BLaER1 treated with 17β-estradiol and CSF1 and Interleukin-3, amounts not matched to agents 10 nM and 100 nM (cell line): ENCODE measurements around the gene FOS.

ENCODE experiments used
- H3K27ac ChIP-seq, 11 experiments: shearing (Covaris generic); formaldehyde crosslinking; 2 replicates each; pipeline ENCODE4 v1.8.1; 2022
- H3K27me3 ChIP-seq, 11 experiments: shearing (Covaris generic); formaldehyde crosslinking; 2 replicates each; pipeline ENCODE4 v1.8.1; 2022
- H3K36me3 ChIP-seq, 11 experiments: shearing (Covaris generic); formaldehyde crosslinking; 2 replicates each; pipeline ENCODE4 v1.8.1; 2022
- H3K4me1 ChIP-seq, 10 experiments: shearing (Covaris generic); formaldehyde crosslinking; 2 replicates each; pipeline ENCODE4 v1.8.1; 2022
- H3K4me2 ChIP-seq, 11 experiments: shearing (Covaris generic); formaldehyde crosslinking; 2 replicates each; pipeline ENCODE4 v1.8.1; 2022
- H3K4me3 ChIP-seq, 10 experiments: shearing (Covaris generic); formaldehyde crosslinking; 2 replicates each; pipeline ENCODE4 v1.8.1; 2022
- H3K9ac ChIP-seq, 11 experiments: shearing (Covaris generic); formaldehyde crosslinking; 2 replicates each; pipeline ENCODE4 v1.8.1; 2022
- H3K9me3 ChIP-seq, 11 experiments: shearing (Covaris generic); formaldehyde crosslinking; replicated peaks in 1 of 11; 2 replicates each; pipeline ENCODE4 v1.8.1; 2022
- H4K20me1 ChIP-seq, 11 experiments: shearing (Covaris generic); formaldehyde crosslinking; 2 replicates each; pipeline ENCODE4 v1.8.1; 2022
- Cebpa-rat ChIP-seq, 11 experiments: shearing (Covaris generic); IDR thresholded peaks; 2 replicates each; pipeline ENCODE4 v1.8.1; 2022

The FOS gene

DNA sequence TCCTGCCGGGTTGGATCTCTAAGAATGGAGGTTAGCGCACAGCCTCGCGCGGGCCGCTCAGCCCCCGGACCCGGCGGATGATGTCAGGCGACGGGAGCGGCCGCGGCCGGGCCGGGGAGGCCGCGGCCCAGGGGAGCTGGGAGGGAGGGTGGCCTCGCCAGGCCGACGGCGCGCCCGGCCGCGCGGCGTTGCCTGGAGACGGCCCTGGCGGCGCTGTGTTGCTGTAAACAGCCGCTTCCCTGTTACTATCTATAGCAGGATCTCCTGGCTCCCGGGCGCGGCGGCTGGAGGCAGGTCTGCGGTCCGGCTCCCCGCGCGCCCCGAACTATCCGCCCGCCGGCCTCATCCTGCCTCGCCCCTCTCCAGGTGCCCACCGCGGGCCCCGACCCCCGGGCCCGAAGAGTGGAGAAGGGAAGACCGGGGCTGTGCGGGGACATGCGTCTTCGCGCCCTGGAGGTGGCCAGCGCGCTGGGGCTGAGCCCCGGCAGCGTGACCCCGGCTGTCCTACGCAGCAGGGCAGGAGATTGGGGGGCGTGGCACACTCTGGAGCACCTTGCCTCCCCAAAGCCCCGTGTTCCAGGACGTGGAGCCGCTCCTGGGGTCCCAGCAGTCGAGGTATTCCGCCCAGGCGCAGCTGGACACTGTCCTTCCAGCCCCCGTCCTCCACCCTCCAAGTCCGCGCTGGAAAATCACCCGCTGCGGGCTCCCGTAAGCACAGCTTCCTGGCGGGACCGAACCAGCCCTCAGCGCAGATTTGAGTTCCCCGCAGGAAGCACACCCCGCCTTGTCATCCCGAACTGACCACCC, 1.4 kb upstream of the FOS start:
- H3K4me3 ChIP-seq = peak overlapping the region; percentile 66 to 99 (median 94)
- peaks cover 50 to 85% (median 71%) of the 10 kb centered on the region in 10 experiments for H3K4me1 ChIP-seq
- H3K4me2 ChIP-seq = peak overlapping the region; percentile 93 to 100 (median 99)
- peaks cover 29 to 36% (median 32%) of the 10 kb centered on the region in 11 experiments for H4K20me1 ChIP-seq
- H3K9ac ChIP-seq = peak overlapping the region; percentile 95 to 100 (median 97)
- TF ChIP-seq Cebpa-rat (IDR thresholded peaks at IDR 0.05) = no peak
- peak overlapping the region; percentile 81 to 100 (median 98) for H3K27ac ChIP-seq
- H3K27me3 ChIP-seq = peaks cover 0 to 55% (median 36%) of the 10 kb centered on the region in 11 experiments; a peak in 17 of 22 replicates
- H3K9me3 ChIP-seq = peaks cover 0 to 24% (median 0%) of the 10 kb centered on the region in 11 experiments; a peak in 7 of 22 replicates
- H3K36me3 ChIP-seq = peaks cover 21 to 34% (median 29%) of the 10 kb centered on the region in 11 experiments

DNA sequence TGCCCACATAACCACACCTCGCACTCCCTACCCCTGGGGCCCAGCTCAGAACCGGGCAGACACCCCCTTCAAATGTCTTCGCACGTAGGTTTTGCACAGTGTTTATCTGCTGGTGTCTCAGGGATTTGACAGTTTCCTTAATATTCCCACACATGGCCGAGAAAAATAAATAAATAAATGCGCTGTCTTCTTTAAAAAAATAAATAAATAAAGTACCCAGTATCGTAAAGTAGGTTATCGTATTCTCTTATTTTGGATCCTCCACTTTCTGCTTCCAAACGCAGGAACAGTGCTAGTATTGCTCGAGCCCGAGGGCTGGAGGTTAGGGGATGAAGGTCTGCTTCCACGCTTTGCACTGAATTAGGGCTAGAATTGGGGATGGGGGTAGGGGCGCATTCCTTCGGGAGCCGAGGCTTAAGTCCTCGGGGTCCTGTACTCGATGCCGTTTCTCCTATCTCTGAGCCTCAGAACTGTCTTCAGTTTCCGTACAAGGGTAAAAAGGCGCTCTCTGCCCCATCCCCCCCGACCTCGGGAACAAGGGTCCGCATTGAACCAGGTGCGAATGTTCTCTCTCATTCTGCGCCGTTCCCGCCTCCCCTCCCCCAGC, 710 bp upstream of the FOS start:
- Histone ChIP-seq H3K4me1 (peaks cover 43 to 87% (median 74%) of the 10 kb centered on the region in 10 experiments), H3K9ac (peak overlapping the region; percentile 95 to 100 (median 97)), H3K4me3 (peak overlapping the region; percentile 66 to 99 (median 94)), H3K27ac (peak overlapping the region; percentile 81 to 100 (median 98)), H4K20me1 (peaks cover 29 to 41% (median 32%) of the 10 kb centered on the region in 11 experiments), H3K4me2 (peak overlapping the region; percentile 93 to 100 (median 99)), H3K36me3 (peaks cover 21 to 39% (median 36%) of the 10 kb centered on the region in 11 experiments), H3K27me3 (peaks cover 0 to 55% (median 36%) of the 10 kb centered on the region in 11 experiments; a peak in 16 of 22 replicates), H3K9me3 (peaks cover 0 to 24% (median 0%) of the 10 kb centered on the region in 11 experiments; a peak in 7 of 22 replicates)
- TF ChIP-seq Cebpa-rat (IDR thresholded peaks at IDR 0.05) = no peak

DNA sequence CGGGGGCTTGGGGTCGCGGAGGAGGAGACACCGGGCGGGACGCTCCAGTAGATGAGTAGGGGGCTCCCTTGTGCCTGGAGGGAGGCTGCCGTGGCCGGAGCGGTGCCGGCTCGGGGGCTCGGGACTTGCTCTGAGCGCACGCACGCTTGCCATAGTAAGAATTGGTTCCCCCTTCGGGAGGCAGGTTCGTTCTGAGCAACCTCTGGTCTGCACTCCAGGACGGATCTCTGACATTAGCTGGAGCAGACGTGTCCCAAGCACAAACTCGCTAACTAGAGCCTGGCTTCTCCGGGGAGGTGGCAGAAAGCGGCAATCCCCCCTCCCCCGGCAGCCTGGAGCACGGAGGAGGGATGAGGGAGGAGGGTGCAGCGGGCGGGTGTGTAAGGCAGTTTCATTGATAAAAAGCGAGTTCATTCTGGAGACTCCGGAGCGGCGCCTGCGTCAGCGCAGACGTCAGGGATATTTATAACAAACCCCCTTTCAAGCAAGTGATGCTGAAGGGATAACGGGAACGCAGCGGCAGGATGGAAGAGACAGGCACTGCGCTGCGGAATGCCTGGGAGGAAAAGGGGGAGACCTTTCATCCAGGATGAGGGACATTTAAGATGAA, 630 bp downstream of the FOS start:
- H3K4me3 ChIP-seq = peak overlapping the region; percentile 78 to 99 (median 98)
- H3K4me2 ChIP-seq = peak overlapping the region; percentile 80 to 100 (median 99)
- H3K4me1 ChIP-seq = peaks cover 43 to 87% (median 75%) of the 10 kb centered on the region in 10 experiments
- H3K27ac ChIP-seq = peak overlapping the region; percentile 95 to 100 (median 98)
- peak overlapping the region; percentile 95 to 100 (median 97) for H3K9ac ChIP-seq
- peaks cover 0 to 24% (median 0%) of the 10 kb centered on the region in 11 experiments; a peak in 7 of 22 replicates for H3K9me3 ChIP-seq
- H3K27me3 ChIP-seq = peaks cover 0 to 55% (median 36%) of the 10 kb centered on the region in 11 experiments; a peak in 16 of 22 replicates
- H3K36me3 ChIP-seq = peaks cover 21 to 39% (median 36%) of the 10 kb centered on the region in 11 experiments
- no peak for TF ChIP-seq Cebpa-rat (IDR thresholded peaks at IDR 0.05)
- H4K20me1 ChIP-seq = peaks cover 29 to 41% (median 32%) of the 10 kb centered on the region in 11 experiments

DNA sequence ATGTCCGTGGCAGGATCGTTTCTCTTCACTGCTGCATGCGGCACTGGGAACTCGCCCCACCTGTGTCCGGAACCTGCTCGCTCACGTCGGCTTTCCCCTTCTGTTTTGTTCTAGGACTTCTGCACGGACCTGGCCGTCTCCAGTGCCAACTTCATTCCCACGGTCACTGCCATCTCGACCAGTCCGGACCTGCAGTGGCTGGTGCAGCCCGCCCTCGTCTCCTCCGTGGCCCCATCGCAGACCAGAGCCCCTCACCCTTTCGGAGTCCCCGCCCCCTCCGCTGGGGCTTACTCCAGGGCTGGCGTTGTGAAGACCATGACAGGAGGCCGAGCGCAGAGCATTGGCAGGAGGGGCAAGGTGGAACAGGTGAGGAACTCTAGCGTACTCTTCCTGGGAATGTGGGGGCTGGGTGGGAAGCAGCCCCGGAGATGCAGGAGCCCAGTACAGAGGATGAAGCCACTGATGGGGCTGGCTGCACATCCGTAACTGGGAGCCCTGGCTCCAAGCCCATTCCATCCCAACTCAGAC, 1.2 kb downstream of the FOS start:
- Histone ChIP-seq H3K27me3 (peaks cover 0 to 55% (median 36%) of the 10 kb centered on the region in 11 experiments; a peak in 16 of 22 replicates), H3K4me2 (peak overlapping the region; percentile 80 to 100 (median 99)), H3K4me1 (peaks cover 41 to 87% (median 72%) of the 10 kb centered on the region in 10 experiments), H3K36me3 (peaks cover 21 to 39% (median 36%) of the 10 kb centered on the region in 11 experiments), H4K20me1 (peaks cover 29 to 41% (median 32%) of the 10 kb centered on the region in 11 experiments), H3K4me3 (peak overlapping the region; percentile 78 to 99 (median 98)), H3K9me3 (peaks cover 0 to 24% (median 0%) of the 10 kb centered on the region in 11 experiments; a peak in 7 of 22 replicates), H3K27ac (peak overlapping the region; percentile 95 to 100 (median 98); a peak in 21 of 22 replicates), H3K9ac (peak overlapping the region; percentile 95 to 100 (median 97))
- no peak for TF ChIP-seq Cebpa-rat (IDR thresholded peaks at IDR 0.05)

DNA sequence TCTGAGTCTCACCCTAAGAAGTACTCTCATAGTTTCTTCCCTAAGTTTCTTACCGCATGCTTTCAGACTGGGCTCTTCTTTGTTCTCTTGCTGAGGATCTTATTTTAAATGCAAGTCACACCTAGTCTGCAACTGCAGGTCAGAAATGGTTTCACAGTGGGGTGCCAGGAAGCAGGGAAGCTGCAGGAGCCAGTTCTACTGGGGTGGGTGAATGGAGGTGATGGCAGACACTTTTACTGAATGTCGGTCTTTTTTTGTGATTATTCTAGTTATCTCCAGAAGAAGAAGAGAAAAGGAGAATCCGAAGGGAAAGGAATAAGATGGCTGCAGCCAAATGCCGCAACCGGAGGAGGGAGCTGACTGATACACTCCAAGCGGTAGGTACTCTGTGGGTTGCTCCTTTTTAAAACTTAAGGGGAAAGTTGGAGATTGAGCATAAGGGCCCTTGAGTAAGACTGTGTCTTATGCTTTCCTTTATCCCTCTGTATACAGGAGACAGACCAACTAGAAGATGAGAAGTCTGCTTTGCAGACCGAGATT, 1.7 kb downstream of the FOS start:
- H3K4me2 ChIP-seq = peak overlapping the region; percentile 80 to 100 (median 99)
- peak overlapping the region; percentile 78 to 99 (median 98) for H3K4me3 ChIP-seq
- no peak for TF ChIP-seq Cebpa-rat (IDR thresholded peaks at IDR 0.05)
- peaks cover 36 to 87% (median 66%) of the 10 kb centered on the region in 10 experiments for H3K4me1 ChIP-seq
- peaks cover 29 to 41% (median 32%) of the 10 kb centered on the region in 11 experiments for H4K20me1 ChIP-seq
- peaks cover 0 to 55% (median 36%) of the 10 kb centered on the region in 11 experiments; a peak in 16 of 22 replicates for H3K27me3 ChIP-seq
- peaks cover 21 to 39% (median 36%) of the 10 kb centered on the region in 11 experiments for H3K36me3 ChIP-seq
- H3K27ac ChIP-seq = peak overlapping the region in 7 of 11 experiments; percentile 95 to 100 (median 98); a peak in 13 of 22 replicates
- H3K9me3 ChIP-seq = peaks cover 0 to 24% (median 0%) of the 10 kb centered on the region in 11 experiments; a peak in 7 of 22 replicates
- H3K9ac ChIP-seq = peak overlapping the region; percentile 95 to 100 (median 97)

DNA sequence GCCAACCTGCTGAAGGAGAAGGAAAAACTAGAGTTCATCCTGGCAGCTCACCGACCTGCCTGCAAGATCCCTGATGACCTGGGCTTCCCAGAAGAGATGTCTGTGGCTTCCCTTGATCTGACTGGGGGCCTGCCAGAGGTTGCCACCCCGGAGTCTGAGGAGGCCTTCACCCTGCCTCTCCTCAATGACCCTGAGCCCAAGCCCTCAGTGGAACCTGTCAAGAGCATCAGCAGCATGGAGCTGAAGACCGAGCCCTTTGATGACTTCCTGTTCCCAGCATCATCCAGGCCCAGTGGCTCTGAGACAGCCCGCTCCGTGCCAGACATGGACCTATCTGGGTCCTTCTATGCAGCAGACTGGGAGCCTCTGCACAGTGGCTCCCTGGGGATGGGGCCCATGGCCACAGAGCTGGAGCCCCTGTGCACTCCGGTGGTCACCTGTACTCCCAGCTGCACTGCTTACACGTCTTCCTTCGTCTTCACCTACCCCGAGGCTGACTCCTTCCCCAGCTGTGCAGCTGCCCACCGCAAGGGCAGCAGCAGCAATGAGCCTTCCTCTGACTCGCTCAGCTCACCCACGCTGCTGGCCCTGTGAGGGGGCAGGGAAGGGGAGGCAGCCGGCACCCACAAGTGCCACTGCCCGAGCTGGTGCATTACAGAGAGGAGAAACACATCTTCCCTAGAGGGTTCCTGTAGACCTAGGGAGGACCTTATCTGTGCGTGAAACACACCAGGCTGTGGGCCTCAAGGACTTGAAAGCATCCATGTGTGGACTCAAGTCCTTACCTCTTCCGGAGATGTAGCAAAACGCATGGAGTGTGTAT, 2.4 kb downstream of the FOS start:
- Histone ChIP-seq H3K4me1 (peaks cover 32 to 87% (median 63%) of the 10 kb centered on the region in 10 experiments), H3K4me3 (peak overlapping the region; percentile 78 to 99 (median 98)), H3K36me3 (peaks cover 21 to 39% (median 36%) of the 10 kb centered on the region in 11 experiments), H3K9ac (peak overlapping the region in 10 of 11 experiments; percentile 33 to 100 (median 97); a peak in 15 of 22 replicates), H4K20me1 (peaks cover 29 to 41% (median 32%) of the 10 kb centered on the region in 11 experiments), H3K4me2 (peak overlapping the region; percentile 80 to 100 (median 99)), H3K27me3 (peaks cover 0 to 49% (median 36%) of the 10 kb centered on the region in 11 experiments; a peak in 16 of 22 replicates), H3K27ac (peak overlapping the region in 7 of 11 experiments; percentile 15 to 100 (median 98); a peak in 13 of 22 replicates), H3K9me3 (peaks cover 0 to 24% (median 0%) of the 10 kb centered on the region in 11 experiments; a peak in 7 of 22 replicates)
- no peak for TF ChIP-seq Cebpa-rat (IDR thresholded peaks at IDR 0.05)

DNA sequence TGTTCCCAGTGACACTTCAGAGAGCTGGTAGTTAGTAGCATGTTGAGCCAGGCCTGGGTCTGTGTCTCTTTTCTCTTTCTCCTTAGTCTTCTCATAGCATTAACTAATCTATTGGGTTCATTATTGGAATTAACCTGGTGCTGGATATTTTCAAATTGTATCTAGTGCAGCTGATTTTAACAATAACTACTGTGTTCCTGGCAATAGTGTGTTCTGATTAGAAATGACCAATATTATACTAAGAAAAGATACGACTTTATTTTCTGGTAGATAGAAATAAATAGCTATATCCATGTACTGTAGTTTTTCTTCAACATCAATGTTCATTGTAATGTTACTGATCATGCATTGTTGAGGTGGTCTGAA, 3.0 kb downstream of the FOS start:
- Histone ChIP-seq H3K27ac (peak overlapping the region in 7 of 11 experiments; percentile 15 to 100 (median 98); a peak in 12 of 22 replicates), H3K4me2 (peak overlapping the region; percentile 80 to 100 (median 99); a peak in 21 of 22 replicates), H3K4me1 (peaks cover 32 to 87% (median 63%) of the 10 kb centered on the region in 10 experiments), H3K9ac (peak overlapping the region in 9 of 11 experiments; percentile 33 to 100 (median 97); a peak in 15 of 22 replicates), H4K20me1 (peaks cover 29 to 41% (median 32%) of the 10 kb centered on the region in 11 experiments), H3K36me3 (peaks cover 21 to 39% (median 36%) of the 10 kb centered on the region in 11 experiments), H3K9me3 (peaks cover 0 to 24% (median 0%) of the 10 kb centered on the region in 11 experiments; a peak in 7 of 22 replicates), H3K27me3 (peaks cover 0 to 43% (median 32%) of the 10 kb centered on the region in 11 experiments; a peak in 16 of 22 replicates), H3K4me3 (peak overlapping the region in 9 of 10 experiments; percentile 78 to 99 (median 98); a peak in 17 of 20 replicates)
- no peak for TF ChIP-seq Cebpa-rat (IDR thresholded peaks at IDR 0.05)
